GM12878 (cell line): ENCODE measurements around the gene GGCX.
A peak's percentile ranks its signal among the peaks of the same experiment; 100 is the strongest.

ENCODE experiments used
- CREM ChIP-seq: IDR thresholded peaks from 2 replicates; pipeline ENCODE4 v1.6.1; 2014; ENCODE audit warnings: antibody characterized with exemption, low read depth
- CTCF ChIP-seq, 3 experiments: IDR thresholded peaks in 2 of 3; conservative IDR thresholded peaks in 1 of 3; 2 replicates each; pipeline ENCODE4 v1.5.1; 2011; ENCODE audit warnings: low read depth in 3 of 3, low read length in 3 of 3, mild to moderate bottlenecking in 3 of 3, control low read depth in 2 of 3, moderate library complexity in 2 of 3, inconsistent platforms in 1 of 3, mixed read lengths in 1 of 3; ENCODE audit not compliant: control insufficient read depth in 2 of 3, insufficient read depth in 1 of 3; ENCODE audit errors: extremely low read depth in 1 of 3
- JUND ChIP-seq: IDR thresholded peaks from 2 replicates; pipeline ENCODE4 v1.6.1; 2012; ENCODE audit warnings: low read depth, mild to moderate bottlenecking, low read length, improper control_type of control experiment, moderate library complexity
- MTA3 ChIP-seq: IDR thresholded peaks from 2 replicates; pipeline ENCODE4 v1.6.1; 2012; ENCODE audit warnings: low read length, inconsistent platforms, borderline replicate concordance
- RELA ChIP-seq: fragments of 450-650 bp; IDR thresholded peaks from 2 replicates; pipeline ENCODE4 v1.8.0; 2014; ENCODE audit warnings: borderline replicate concordance; ENCODE audit not compliant: partially characterized antibody
- REST ChIP-seq: IDR thresholded peaks from 2 replicates; pipeline ENCODE4 v1.6.1; 2012; ENCODE audit warnings: mild to moderate bottlenecking, low read depth, low read length

GRCh38 chr2:85561280-85562212 lies at the start of gene GGCX:
- TF ChIP-seq CREM, result peak; percentile 93
- peak; percentile 55 for TF ChIP-seq RELA
- no peak for TF ChIP-seq CTCF (IDR thresholded peaks at IDR 0.05 in 2 of 3, conservative IDR thresholded peaks at IDR 0.05 in 1 of 3; ENCODE audit: control insufficient read depth in 2 of 3, extremely low read depth in 1 of 3, insufficient read depth in 1 of 3, low read depth in 3 of 3, low read length in 3 of 3)
- TF ChIP-seq REST, result peak; percentile 19; the same call in 1 of the 2 replicates
- TF ChIP-seq MTA3, result peak; percentile 26; the same call in 1 of the 2 replicates
- no peak for TF ChIP-seq JUND
